ENCODE measurements around the gene POT1.
A peak's percentile ranks its signal among the peaks of the same experiment; 100 is the strongest.

The POT1 gene

GRCh38 chr7:124909808-124910207 is 19.8 kb downstream of the POT1 start:
- DNase-seq: no peak

GRCh38 chr7:124908259-124908658 is 21.4 kb downstream of the POT1 start:
- DNase-seq: no peak

- DNase-seq: no peak
These were observed 22.1 kb downstream of the POT1 start for GRCh38 chr7:124907490-124907889.

- no peak for DNase-seq
These were observed 31.1 kb downstream of the POT1 start for GRCh38 chr7:124898531-124898930.

- no peak for DNase-seq
These were observed 33.6 kb downstream of the POT1 start for GRCh38 chr7:124896001-124896400.

- no peak for DNase-seq
These were observed 36.3 kb downstream of the POT1 start for GRCh38 chr7:124893140-124893827.

GRCh38 chr7:124887247-124887646 is 42.4 kb downstream of the POT1 start:
- no peak for DNase-seq

- no peak for DNase-seq
These were observed 47.6 kb downstream of the POT1 start for GRCh38 chr7:124881981-124882380.

- no peak for DNase-seq
These were observed 49.9 kb downstream of the POT1 start for GRCh38 chr7:124879771-124880170.

- no peak for DNase-seq
These were observed 50.5 kb downstream of the POT1 start for GRCh38 chr7:124879103-124879502.

GRCh38 chr7:124874644-124875163 is 54.9 kb downstream of the POT1 start:
- DNase-seq: no peak

GRCh38 chr7:124857672-124858235 is 71.9 kb downstream of the POT1 start:
- no peak for DNase-seq

GRCh38 chr7:124856299-124856888 is 73.2 kb downstream of the POT1 start:
- DNase-seq: peak; percentile 27

GRCh38 chr7:124843336-124843735 is 86.3 kb downstream of the POT1 start:
- no peak for DNase-seq

- no peak for DNase-seq
These were observed 89.2 kb downstream of the POT1 start for GRCh38 chr7:124840435-124840834.

- DNase-seq: no peak
These were observed 89.9 kb downstream of the POT1 start for GRCh38 chr7:124839687-124840086.

GRCh38 chr7:124836173-124836572 is 93.5 kb downstream of the POT1 start:
- DNase-seq: no peak

- no peak for DNase-seq
These were observed 110.8 kb downstream of the POT1 start for GRCh38 chr7:124818807-124819206.

GRCh38 chr7:124813994-124814798 is 115.4 kb downstream of the POT1 start:
- no peak for DNase-seq

GRCh38 chr7:124812764-124813163 is 116.9 kb downstream of the POT1 start:
- DNase-seq: no peak

- DNase-seq: no peak
These were observed 118.3 kb downstream of the POT1 start for GRCh38 chr7:124811341-124811740.

GRCh38 chr7:124810605-124811004 is 119.0 kb downstream of the POT1 start:
- no peak for DNase-seq

GRCh38 chr7:124808206-124808605 is 121.4 kb downstream of the POT1 start:
- DNase-seq: no peak
